Gastroesophageal sphincter (tissue), 3 donors: ENCODE data around the gene CCNY.

Experiments
- EP300 ChIP-seq: sonication (generic); formaldehyde crosslinking; IDR thresholded peaks from one replicate; pipeline ENCODE4 v1.6.1; 2017; ENCODE audit warnings: antibody characterized with exemption, mild to moderate bottlenecking
- POLR2A ChIP-seq, 2 donors: fragments of 450-650 bp; IDR thresholded peaks; one replicate each; pipeline ENCODE4 v1.6.1; 2017; ENCODE audit warnings: antibody characterized with exemption in 2 of 2, mild to moderate bottlenecking in 2 of 2, moderate library complexity in 1 of 2
- POLR2AphosphoS5 ChIP-seq: sonication (generic); formaldehyde crosslinking; IDR thresholded peaks from one replicate; pipeline ENCODE4 v1.6.1; 2017; ENCODE audit warnings: antibody characterized with exemption
- TF ChIP-seq, protein P1 (sequence below), 4 experiments: fragments of 200-600 bp in 2 of 4; fragments of 450-650 bp in 2 of 4; sonication (generic) in 1 of 4; IDR thresholded peaks; one replicate each; pipeline ENCODE4 v1.5.1; 2017 to 2019; ENCODE audit warnings: antibody characterized with exemption in 4 of 4, mild to moderate bottlenecking in 2 of 4, moderate library complexity in 2 of 4

GRCh38 chr10:35367107-35367859 is 31.0 kb downstream of the CCNY start:
- TF ChIP-seq, protein P1, sequence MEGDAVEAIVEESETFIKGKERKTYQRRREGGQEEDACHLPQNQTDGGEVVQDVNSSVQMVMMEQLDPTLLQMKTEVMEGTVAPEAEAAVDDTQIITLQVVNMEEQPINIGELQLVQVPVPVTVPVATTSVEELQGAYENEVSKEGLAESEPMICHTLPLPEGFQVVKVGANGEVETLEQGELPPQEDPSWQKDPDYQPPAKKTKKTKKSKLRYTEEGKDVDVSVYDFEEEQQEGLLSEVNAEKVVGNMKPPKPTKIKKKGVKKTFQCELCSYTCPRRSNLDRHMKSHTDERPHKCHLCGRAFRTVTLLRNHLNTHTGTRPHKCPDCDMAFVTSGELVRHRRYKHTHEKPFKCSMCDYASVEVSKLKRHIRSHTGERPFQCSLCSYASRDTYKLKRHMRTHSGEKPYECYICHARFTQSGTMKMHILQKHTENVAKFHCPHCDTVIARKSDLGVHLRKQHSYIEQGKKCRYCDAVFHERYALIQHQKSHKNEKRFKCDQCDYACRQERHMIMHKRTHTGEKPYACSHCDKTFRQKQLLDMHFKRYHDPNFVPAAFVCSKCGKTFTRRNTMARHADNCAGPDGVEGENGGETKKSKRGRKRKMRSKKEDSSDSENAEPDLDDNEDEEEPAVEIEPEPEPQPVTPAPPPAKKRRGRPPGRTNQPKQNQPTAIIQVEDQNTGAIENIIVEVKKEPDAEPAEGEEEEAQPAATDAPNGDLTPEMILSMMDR (IDR thresholded peaks at IDR 0.05): no peak
- TF ChIP-seq POLR2A (IDR thresholded peaks at IDR 0.05): no peak
- no peak for TF ChIP-seq POLR2AphosphoS5
- TF ChIP-seq EP300: no peak
